Measurements from ENCODE around the gene ZNF892.

GRCh38 chr2:95158891-95159619 lies 48.3 kb upstream of the ZNF892 start:
- TF ChIP-seq MZF1 (tag by site-specific recombination; IDR thresholded peaks at IDR 0.05; ENCODE audit: borderline replicate concordance) (no peak), ZNF394 (tag by site-specific recombination; IDR thresholded peaks at IDR 0.05; ENCODE audit: borderline replicate concordance) (no peak), KLF9 (tag by site-specific recombination; IDR thresholded peaks at IDR 0.05; ENCODE audit: low read depth) (no peak), HOXA7 (CRISPR knock-in tag; IDR thresholded peaks at IDR 0.05; ENCODE audit: borderline replicate concordance) (no peak), ZNF501 (tag by site-specific recombination; IDR thresholded peaks at IDR 0.05) (no peak), ZNF19 (tag by site-specific recombination; IDR thresholded peaks at IDR 0.05; ENCODE audit: low read depth) (no peak), YY1 (tag by site-specific recombination; IDR thresholded peaks at IDR 0.05) (no peak), ZNF280D (tag by site-specific recombination; IDR thresholded peaks at IDR 0.05) (no peak), MYNN (tag by site-specific recombination; IDR thresholded peaks at IDR 0.05; ENCODE audit: borderline replicate concordance) (no peak), ZNF24 (tag by site-specific recombination; IDR thresholded peaks at IDR 0.05) (no peak)
- TF ChIP-seq, protein P1, sequence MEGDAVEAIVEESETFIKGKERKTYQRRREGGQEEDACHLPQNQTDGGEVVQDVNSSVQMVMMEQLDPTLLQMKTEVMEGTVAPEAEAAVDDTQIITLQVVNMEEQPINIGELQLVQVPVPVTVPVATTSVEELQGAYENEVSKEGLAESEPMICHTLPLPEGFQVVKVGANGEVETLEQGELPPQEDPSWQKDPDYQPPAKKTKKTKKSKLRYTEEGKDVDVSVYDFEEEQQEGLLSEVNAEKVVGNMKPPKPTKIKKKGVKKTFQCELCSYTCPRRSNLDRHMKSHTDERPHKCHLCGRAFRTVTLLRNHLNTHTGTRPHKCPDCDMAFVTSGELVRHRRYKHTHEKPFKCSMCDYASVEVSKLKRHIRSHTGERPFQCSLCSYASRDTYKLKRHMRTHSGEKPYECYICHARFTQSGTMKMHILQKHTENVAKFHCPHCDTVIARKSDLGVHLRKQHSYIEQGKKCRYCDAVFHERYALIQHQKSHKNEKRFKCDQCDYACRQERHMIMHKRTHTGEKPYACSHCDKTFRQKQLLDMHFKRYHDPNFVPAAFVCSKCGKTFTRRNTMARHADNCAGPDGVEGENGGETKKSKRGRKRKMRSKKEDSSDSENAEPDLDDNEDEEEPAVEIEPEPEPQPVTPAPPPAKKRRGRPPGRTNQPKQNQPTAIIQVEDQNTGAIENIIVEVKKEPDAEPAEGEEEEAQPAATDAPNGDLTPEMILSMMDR (tag by site-specific recombination; IDR thresholded peaks at IDR 0.05): no peak
- TF ChIP-seq, protein P2, sequence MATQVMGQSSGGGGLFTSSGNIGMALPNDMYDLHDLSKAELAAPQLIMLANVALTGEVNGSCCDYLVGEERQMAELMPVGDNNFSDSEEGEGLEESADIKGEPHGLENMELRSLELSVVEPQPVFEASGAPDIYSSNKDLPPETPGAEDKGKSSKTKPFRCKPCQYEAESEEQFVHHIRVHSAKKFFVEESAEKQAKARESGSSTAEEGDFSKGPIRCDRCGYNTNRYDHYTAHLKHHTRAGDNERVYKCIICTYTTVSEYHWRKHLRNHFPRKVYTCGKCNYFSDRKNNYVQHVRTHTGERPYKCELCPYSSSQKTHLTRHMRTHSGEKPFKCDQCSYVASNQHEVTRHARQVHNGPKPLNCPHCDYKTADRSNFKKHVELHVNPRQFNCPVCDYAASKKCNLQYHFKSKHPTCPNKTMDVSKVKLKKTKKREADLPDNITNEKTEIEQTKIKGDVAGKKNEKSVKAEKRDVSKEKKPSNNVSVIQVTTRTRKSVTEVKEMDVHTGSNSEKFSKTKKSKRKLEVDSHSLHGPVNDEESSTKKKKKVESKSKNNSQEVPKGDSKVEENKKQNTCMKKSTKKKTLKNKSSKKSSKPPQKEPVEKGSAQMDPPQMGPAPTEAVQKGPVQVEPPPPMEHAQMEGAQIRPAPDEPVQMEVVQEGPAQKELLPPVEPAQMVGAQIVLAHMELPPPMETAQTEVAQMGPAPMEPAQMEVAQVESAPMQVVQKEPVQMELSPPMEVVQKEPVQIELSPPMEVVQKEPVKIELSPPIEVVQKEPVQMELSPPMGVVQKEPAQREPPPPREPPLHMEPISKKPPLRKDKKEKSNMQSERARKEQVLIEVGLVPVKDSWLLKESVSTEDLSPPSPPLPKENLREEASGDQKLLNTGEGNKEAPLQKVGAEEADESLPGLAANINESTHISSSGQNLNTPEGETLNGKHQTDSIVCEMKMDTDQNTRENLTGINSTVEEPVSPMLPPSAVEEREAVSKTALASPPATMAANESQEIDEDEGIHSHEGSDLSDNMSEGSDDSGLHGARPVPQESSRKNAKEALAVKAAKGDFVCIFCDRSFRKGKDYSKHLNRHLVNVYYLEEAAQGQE (tag by site-specific recombination; IDR thresholded peaks at IDR 0.05): no peak
